PFSK-1 (cell line): ENCODE results near the gene UGP2.

Experiments
- FOXP2 ChIP-seq: optimal IDR thresholded peaks from 2 replicates; pipeline ENCODE3; 2011; ENCODE audit warnings: borderline replicate concordance, control low read depth, inconsistent platforms; ENCODE audit not compliant: insufficient read depth; ENCODE audit errors: extremely low read length, extremely low read depth
- POLR2AphosphoS5 ChIP-seq: IDR thresholded peaks from 2 replicates; pipeline ENCODE4 v1.6.1; 2012; ENCODE audit warnings: low read depth, mild to moderate bottlenecking, control low read depth, low read length, moderate library complexity
- SIN3A ChIP-seq: IDR thresholded peaks from 2 replicates; pipeline ENCODE4 v1.6.1; 2012; ENCODE audit warnings: mild to moderate bottlenecking, low read length, moderate library complexity, borderline replicate concordance; ENCODE audit not compliant: insufficient read depth
- TAF1 ChIP-seq: IDR thresholded peaks from 2 replicates; pipeline ENCODE4 v1.6.1; 2012; ENCODE audit warnings: low read length, control low read depth, borderline replicate concordance; ENCODE audit not compliant: insufficient read depth
- TF ChIP-seq, protein P1 (sequence below), 2 experiments: IDR thresholded peaks; 2 replicates each; pipeline versions ENCODE4 v1.6.1 to v1.8.0; 2011 to 2012; ENCODE audit warnings: low read depth in 2 of 2, low read length in 2 of 2, control low read depth in 1 of 2, inconsistent platforms in 1 of 2, mild to moderate bottlenecking in 1 of 2, moderate library complexity in 1 of 2; ENCODE audit not compliant: insufficient read depth in 1 of 2

The UGP2 gene

GRCh38 chr2:63899639-63900038 lies 57.9 kb downstream of the UGP2 start:
- TF ChIP-seq, protein P1, sequence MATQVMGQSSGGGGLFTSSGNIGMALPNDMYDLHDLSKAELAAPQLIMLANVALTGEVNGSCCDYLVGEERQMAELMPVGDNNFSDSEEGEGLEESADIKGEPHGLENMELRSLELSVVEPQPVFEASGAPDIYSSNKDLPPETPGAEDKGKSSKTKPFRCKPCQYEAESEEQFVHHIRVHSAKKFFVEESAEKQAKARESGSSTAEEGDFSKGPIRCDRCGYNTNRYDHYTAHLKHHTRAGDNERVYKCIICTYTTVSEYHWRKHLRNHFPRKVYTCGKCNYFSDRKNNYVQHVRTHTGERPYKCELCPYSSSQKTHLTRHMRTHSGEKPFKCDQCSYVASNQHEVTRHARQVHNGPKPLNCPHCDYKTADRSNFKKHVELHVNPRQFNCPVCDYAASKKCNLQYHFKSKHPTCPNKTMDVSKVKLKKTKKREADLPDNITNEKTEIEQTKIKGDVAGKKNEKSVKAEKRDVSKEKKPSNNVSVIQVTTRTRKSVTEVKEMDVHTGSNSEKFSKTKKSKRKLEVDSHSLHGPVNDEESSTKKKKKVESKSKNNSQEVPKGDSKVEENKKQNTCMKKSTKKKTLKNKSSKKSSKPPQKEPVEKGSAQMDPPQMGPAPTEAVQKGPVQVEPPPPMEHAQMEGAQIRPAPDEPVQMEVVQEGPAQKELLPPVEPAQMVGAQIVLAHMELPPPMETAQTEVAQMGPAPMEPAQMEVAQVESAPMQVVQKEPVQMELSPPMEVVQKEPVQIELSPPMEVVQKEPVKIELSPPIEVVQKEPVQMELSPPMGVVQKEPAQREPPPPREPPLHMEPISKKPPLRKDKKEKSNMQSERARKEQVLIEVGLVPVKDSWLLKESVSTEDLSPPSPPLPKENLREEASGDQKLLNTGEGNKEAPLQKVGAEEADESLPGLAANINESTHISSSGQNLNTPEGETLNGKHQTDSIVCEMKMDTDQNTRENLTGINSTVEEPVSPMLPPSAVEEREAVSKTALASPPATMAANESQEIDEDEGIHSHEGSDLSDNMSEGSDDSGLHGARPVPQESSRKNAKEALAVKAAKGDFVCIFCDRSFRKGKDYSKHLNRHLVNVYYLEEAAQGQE (IDR thresholded peaks at IDR 0.05; ENCODE audit: insufficient read depth in 1 of 2, low read depth in 2 of 2, low read length in 2 of 2) = no peak
- TF ChIP-seq SIN3A = no peak
- no peak for TF ChIP-seq FOXP2
- no peak for TF ChIP-seq TAF1
- TF ChIP-seq POLR2AphosphoS5 = no peak

DNA sequence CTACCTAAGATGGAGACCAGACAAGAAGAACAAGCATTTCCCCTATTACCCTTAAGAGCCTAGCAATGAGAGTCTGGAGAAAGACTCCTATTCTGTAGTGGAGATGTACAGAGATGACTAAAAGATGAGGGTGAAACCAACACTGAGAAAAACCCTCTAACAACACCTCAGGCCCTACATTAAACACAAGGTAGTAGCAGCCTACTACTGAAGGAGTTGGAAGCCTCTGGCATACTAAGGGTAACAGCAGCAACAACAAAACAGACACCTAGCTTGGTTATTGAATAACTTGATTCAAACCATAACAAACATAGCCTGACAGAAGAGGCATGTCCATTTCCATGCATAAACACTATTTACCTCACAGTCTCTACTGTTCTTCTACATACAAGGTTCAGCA lies 60.5 kb downstream of the UGP2 start:
- no peak for TF ChIP-seq SIN3A
- no peak for TF ChIP-seq POLR2AphosphoS5
- TF ChIP-seq FOXP2 = no peak
- no peak for TF ChIP-seq TAF1
- TF ChIP-seq, protein P1 (IDR thresholded peaks at IDR 0.05; ENCODE audit: insufficient read depth in 1 of 2, low read depth in 2 of 2, low read length in 2 of 2) = no peak

GRCh38 chr2:63903003-63903402 lies 61.3 kb downstream of the UGP2 start:
- TF ChIP-seq, protein P1 (IDR thresholded peaks at IDR 0.05; ENCODE audit: insufficient read depth in 1 of 2, low read depth in 2 of 2, low read length in 2 of 2) = no peak
- no peak for TF ChIP-seq SIN3A
- no peak for TF ChIP-seq TAF1

GRCh38 chr2:63914311-63914710 lies 72.6 kb downstream of the UGP2 start:
- no peak for TF ChIP-seq POLR2AphosphoS5
- no peak for TF ChIP-seq FOXP2
- TF ChIP-seq SIN3A = no peak
- TF ChIP-seq, protein P1 (IDR thresholded peaks at IDR 0.05; ENCODE audit: insufficient read depth in 1 of 2, low read depth in 2 of 2, low read length in 2 of 2) = no peak
- TF ChIP-seq TAF1 = no peak

DNA sequence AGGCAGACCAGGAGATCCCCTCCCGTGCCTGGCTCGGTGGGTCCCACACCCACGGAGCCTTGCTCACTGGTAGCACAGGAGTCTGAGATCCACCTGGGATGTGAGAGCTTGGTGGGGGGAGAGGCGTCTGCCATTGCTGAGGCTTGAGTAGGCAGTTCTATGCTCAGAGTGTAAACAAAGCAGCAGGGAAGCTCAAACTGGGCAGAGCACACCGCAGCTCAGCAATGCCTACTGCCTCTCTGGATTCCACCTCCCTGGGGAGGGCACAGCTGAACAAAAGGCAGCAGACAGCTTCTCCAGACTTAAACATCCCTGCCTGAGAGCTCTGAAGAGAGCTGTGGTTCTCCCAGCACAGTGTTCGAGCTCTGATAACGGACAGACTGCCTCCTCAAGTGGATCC lies 85.1 kb downstream of the UGP2 start:
- TF ChIP-seq FOXP2 = no peak
- TF ChIP-seq POLR2AphosphoS5 = no peak
- no peak for TF ChIP-seq SIN3A
- TF ChIP-seq, protein P1 (IDR thresholded peaks at IDR 0.05; ENCODE audit: insufficient read depth in 1 of 2, low read depth in 2 of 2, low read length in 2 of 2) = no peak
- TF ChIP-seq TAF1 = no peak
